ENCODE data around the gene C10orf90. TPM values are rescaled to one million over a fixed set of nuclear protein-coding genes. Genes with fewer than 3 reads are reported as not detected.

The C10orf90 gene
- total RNA-seq, 1 donor = 0.72 TPM

GRCh38 chr10:126439942-126440341 lies 230.6 kb downstream of the C10orf90 start:
- H3K4me3 ChIP-seq (ENCODE audit: insufficient read depth, low read length) = no peak overlapping the region
- DNase-seq (ENCODE audit: insufficient read length, low spot score, missing footprints) = no peak
- H3K27ac ChIP-seq (ENCODE audit: low read depth, low read length) = no peak overlapping the region
- TF ChIP-seq, protein P1, sequence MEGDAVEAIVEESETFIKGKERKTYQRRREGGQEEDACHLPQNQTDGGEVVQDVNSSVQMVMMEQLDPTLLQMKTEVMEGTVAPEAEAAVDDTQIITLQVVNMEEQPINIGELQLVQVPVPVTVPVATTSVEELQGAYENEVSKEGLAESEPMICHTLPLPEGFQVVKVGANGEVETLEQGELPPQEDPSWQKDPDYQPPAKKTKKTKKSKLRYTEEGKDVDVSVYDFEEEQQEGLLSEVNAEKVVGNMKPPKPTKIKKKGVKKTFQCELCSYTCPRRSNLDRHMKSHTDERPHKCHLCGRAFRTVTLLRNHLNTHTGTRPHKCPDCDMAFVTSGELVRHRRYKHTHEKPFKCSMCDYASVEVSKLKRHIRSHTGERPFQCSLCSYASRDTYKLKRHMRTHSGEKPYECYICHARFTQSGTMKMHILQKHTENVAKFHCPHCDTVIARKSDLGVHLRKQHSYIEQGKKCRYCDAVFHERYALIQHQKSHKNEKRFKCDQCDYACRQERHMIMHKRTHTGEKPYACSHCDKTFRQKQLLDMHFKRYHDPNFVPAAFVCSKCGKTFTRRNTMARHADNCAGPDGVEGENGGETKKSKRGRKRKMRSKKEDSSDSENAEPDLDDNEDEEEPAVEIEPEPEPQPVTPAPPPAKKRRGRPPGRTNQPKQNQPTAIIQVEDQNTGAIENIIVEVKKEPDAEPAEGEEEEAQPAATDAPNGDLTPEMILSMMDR (IDR thresholded peaks at IDR 0.05; ENCODE audit: extremely low read depth, low read depth, low read length) = no peak
- no peak overlapping the region for H2AFZ ChIP-seq (ENCODE audit: low read length)
- H3K27me3 ChIP-seq (ENCODE audit: insufficient read depth, low read length) = no peaks in the 10 kb centered on the region
- no peaks in the 10 kb centered on the region for H4K20me1 ChIP-seq (ENCODE audit: insufficient read depth, low read length)
- no peaks in the 10 kb centered on the region for H3K36me3 ChIP-seq (ENCODE audit: insufficient read depth, low read length)
- no peak overlapping the region for H3K4me2 ChIP-seq (ENCODE audit: insufficient read depth, low read length)
- H3K4me1 ChIP-seq (ENCODE audit: insufficient read depth, low read length) = no peaks in the 10 kb centered on the region
- H3K9me3 ChIP-seq (ENCODE audit: low read depth, low read length) = no peaks in the 10 kb centered on the region
- H3K79me2 ChIP-seq (ENCODE audit: insufficient read depth, low read length) = no peaks in the 10 kb centered on the region

DNA sequence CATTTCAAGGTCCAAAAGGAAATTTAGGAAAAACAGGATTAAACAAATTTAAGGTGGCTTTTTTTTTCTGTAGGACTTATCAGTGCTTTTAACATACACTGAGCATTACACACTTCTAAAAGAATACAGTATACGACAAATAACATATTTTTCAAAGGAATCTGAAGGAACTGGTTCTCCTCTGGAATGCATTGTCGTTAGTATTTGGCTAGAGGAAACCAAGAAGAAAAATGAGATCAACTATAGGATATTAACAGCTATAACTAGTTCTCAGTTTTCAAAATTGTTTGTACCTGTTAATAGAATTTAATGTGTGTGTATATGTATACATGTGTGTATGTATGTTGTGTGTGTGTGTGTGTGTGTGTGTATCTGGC lies 232.1 kb downstream of the C10orf90 start:
- DNase-seq (ENCODE audit: insufficient read length, low spot score, missing footprints) = no peak
- H3K27ac ChIP-seq (ENCODE audit: low read depth, low read length) = no peak overlapping the region
- no peaks in the 10 kb centered on the region for H3K27me3 ChIP-seq (ENCODE audit: insufficient read depth, low read length)
- H3K36me3 ChIP-seq (ENCODE audit: insufficient read depth, low read length) = no peaks in the 10 kb centered on the region
- H3K79me2 ChIP-seq (ENCODE audit: insufficient read depth, low read length) = no peaks in the 10 kb centered on the region
- no peaks in the 10 kb centered on the region for H4K20me1 ChIP-seq (ENCODE audit: insufficient read depth, low read length)
- TF ChIP-seq, protein P1 (IDR thresholded peaks at IDR 0.05; ENCODE audit: extremely low read depth, low read depth, low read length) = no peak
- H3K4me1 ChIP-seq (ENCODE audit: insufficient read depth, low read length) = no peaks in the 10 kb centered on the region
- H3K4me3 ChIP-seq (ENCODE audit: insufficient read depth, low read length) = no peak overlapping the region
- no peaks in the 10 kb centered on the region for H3K9me3 ChIP-seq (ENCODE audit: low read depth, low read length)
- H2AFZ ChIP-seq (ENCODE audit: low read length) = no peak overlapping the region
- H3K4me2 ChIP-seq (ENCODE audit: insufficient read depth, low read length) = no peak overlapping the region

DNA sequence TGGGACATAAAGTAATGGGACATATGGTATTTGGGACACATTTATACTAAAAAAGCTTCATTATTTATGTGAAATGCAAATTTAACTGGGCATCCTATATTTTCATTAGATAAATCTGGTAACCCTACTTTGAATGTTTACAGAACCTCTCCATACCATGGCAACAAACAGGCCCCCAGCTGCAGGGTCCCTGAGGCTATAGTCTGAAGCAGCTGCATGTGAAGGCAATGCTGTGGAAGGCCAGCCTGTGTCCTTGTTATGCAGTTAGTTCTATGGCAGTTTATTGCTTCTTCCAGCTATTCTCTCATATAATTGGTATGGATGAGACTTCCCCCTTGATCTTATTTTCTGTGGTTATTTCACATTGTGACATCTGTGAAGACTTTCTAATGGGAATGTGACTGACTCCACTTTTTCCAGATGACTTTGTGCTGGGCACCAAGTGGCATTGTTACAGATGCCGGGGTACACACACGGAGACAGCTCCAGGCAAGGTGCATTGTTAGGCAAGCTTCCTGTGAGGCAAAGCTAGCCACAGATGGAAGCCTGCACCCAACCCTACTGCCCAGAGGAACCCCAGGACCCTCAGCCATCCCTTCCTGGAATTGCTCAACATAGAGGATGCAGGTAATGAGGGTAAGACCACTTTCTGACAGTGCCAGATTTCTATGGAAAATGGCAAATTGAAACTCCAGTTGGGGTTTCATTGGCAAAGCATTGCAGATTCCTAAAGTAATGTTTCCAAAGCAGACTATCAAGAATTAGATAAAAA lies 232.7 kb downstream of the C10orf90 start:
- no peaks in the 10 kb centered on the region for H3K4me1 ChIP-seq (ENCODE audit: insufficient read depth, low read length)
- no peak overlapping the region for H2AFZ ChIP-seq (ENCODE audit: low read length)

GRCh38 chr10:126434235-126434634 lies 236.3 kb downstream of the C10orf90 start:
- no peak overlapping the region for H3K4me3 ChIP-seq (ENCODE audit: insufficient read depth, low read length)
- H3K4me2 ChIP-seq (ENCODE audit: insufficient read depth, low read length) = no peak overlapping the region
- no peak overlapping the region for H3K27ac ChIP-seq (ENCODE audit: low read depth, low read length)
- no peaks in the 10 kb centered on the region for H3K79me2 ChIP-seq (ENCODE audit: insufficient read depth, low read length)
- no peak overlapping the region for H2AFZ ChIP-seq (ENCODE audit: low read length)
- DNase-seq (ENCODE audit: insufficient read length, low spot score, missing footprints) = no peak
- no peaks in the 10 kb centered on the region for H3K9me3 ChIP-seq (ENCODE audit: low read depth, low read length)
- TF ChIP-seq, protein P1 (IDR thresholded peaks at IDR 0.05; ENCODE audit: extremely low read depth, low read depth, low read length) = no peak
- H3K36me3 ChIP-seq (ENCODE audit: insufficient read depth, low read length) = no peaks in the 10 kb centered on the region
- H4K20me1 ChIP-seq (ENCODE audit: insufficient read depth, low read length) = no peaks in the 10 kb centered on the region
- H3K27me3 ChIP-seq (ENCODE audit: insufficient read depth, low read length) = no peaks in the 10 kb centered on the region
- no peaks in the 10 kb centered on the region for H3K4me1 ChIP-seq (ENCODE audit: insufficient read depth, low read length)

More for the DNA sequence above, 232.7 kb downstream of the C10orf90 start:
- no peaks in the 10 kb centered on the region for H3K9me3 ChIP-seq (ENCODE audit: low read depth, low read length)
- H3K27me3 ChIP-seq (ENCODE audit: insufficient read depth, low read length) = no peaks in the 10 kb centered on the region
- no peaks in the 10 kb centered on the region for H3K79me2 ChIP-seq (ENCODE audit: insufficient read depth, low read length)
- no peak overlapping the region for H3K4me3 ChIP-seq (ENCODE audit: insufficient read depth, low read length)
- H3K36me3 ChIP-seq (ENCODE audit: insufficient read depth, low read length) = no peaks in the 10 kb centered on the region
- H3K27ac ChIP-seq (ENCODE audit: low read depth, low read length) = no peak overlapping the region
- H4K20me1 ChIP-seq (ENCODE audit: insufficient read depth, low read length) = no peaks in the 10 kb centered on the region
- H3K4me2 ChIP-seq (ENCODE audit: insufficient read depth, low read length) = no peak overlapping the region
- TF ChIP-seq, protein P1 (IDR thresholded peaks at IDR 0.05; ENCODE audit: extremely low read depth, low read depth, low read length) = no peak
- DNase-seq (ENCODE audit: insufficient read length, low spot score, missing footprints) = no peak
